Measurements from ENCODE around the gene TBX18. TPM values are rescaled to one million over a fixed set of nuclear protein-coding genes. Genes with fewer than 3 reads are reported as not detected.

Gene TBX18
- total RNA-seq, 2 experiments from 2014 or later, result not detected

GRCh38 chr6:84653027-84653551 is 111.3 kb downstream of the TBX18 start:
- Histone ChIP-seq H3K4me2 (ENCODE audit: low read length) (no peak overlapping the region), H3K36me3 (ENCODE audit: insufficient read depth, low read length) (no peaks in the 10 kb centered on the region), H3K4me3 (ENCODE audit: low read depth, low read length, poor library complexity, severe bottlenecking) (no peak overlapping the region), H3K9me3 (ENCODE audit: low read length) (no peaks in the 10 kb centered on the region), H4K20me1 (ENCODE audit: insufficient read depth, low read length) (no peaks in the 10 kb centered on the region), H3K4me1 (ENCODE audit: insufficient read depth, low read length, poor library complexity, severe bottlenecking) (no peaks in the 10 kb centered on the region), H3K79me2 (ENCODE audit: insufficient read depth, low read depth, low read length) (no peaks in the 10 kb centered on the region), H3K27ac (ENCODE audit: low read depth, low read length, poor library complexity, severe bottlenecking) (no peak overlapping the region), H3K9me2 (ENCODE audit: insufficient read depth, low read length) (no peaks in the 10 kb centered on the region), H2AFZ (ENCODE audit: low read length) (no peak overlapping the region)
- CTCF ChIA-PET (ENCODE audit: unreplicated experiment), result no interaction called here
- no peak for DNase-seq (ENCODE audit: low spot score)
- BruUV-seq (replicated peaks), result no TSS peak
- no peak for TF ChIP-seq CTCF (conservative IDR thresholded peaks at IDR 0.05; ENCODE audit: low read length)
- TF ChIP-seq EZH2phosphoT487 (IDR thresholded peaks at IDR 0.05; ENCODE audit: borderline replicate concordance, low read depth, low read length), result no peak
- POLR2A ChIA-PET, result no interaction called here
- intact Hi-C loops (cut with micrococcal nuclease; ENCODE audit: unreplicated experiment), result no loop called here

- no peak for DNase-seq (ENCODE audit: low spot score)
- Histone ChIP-seq H4K20me1 (ENCODE audit: insufficient read depth, low read length) (no peaks in the 10 kb centered on the region), H3K79me2 (ENCODE audit: insufficient read depth, low read depth, low read length) (no peaks in the 10 kb centered on the region), H2AFZ (ENCODE audit: low read length) (no peak overlapping the region), H3K4me2 (ENCODE audit: low read length) (no peak overlapping the region), H3K9me3 (ENCODE audit: low read length) (no peaks in the 10 kb centered on the region), H3K36me3 (ENCODE audit: insufficient read depth, low read length) (no peaks in the 10 kb centered on the region), H3K4me1 (ENCODE audit: insufficient read depth, low read length, poor library complexity, severe bottlenecking) (no peaks in the 10 kb centered on the region), H3K4me3 (ENCODE audit: low read depth, low read length, poor library complexity, severe bottlenecking) (no peak overlapping the region), H3K27ac (ENCODE audit: low read depth, low read length, poor library complexity, severe bottlenecking) (no peak overlapping the region), H3K9me2 (ENCODE audit: insufficient read depth, low read length) (no peaks in the 10 kb centered on the region)
- POLR2A ChIA-PET, result interaction anchor here (0.6 kb wide), 1 partner anchor 579 kb away, joined by 3 read pairs; no protein-coding TSS in a partner anchor
- BruUV-seq (replicated peaks), result no TSS peak
- intact Hi-C loops (cut with micrococcal nuclease; ENCODE audit: unreplicated experiment), result no loop called here
- CTCF ChIA-PET (ENCODE audit: unreplicated experiment), result no interaction called here
- TF ChIP-seq CTCF (conservative IDR thresholded peaks at IDR 0.05; ENCODE audit: low read length) (no peak), EZH2phosphoT487 (IDR thresholded peaks at IDR 0.05; ENCODE audit: borderline replicate concordance, low read depth, low read length) (no peak)
Observed at GRCh38 chr6:84652356-84653026, 111.9 kb downstream of the TBX18 start.

- Histone ChIP-seq H3K4me1 (ENCODE audit: insufficient read depth, low read length, poor library complexity, severe bottlenecking) (no peaks in the 10 kb centered on the region), H2AFZ (ENCODE audit: low read length) (no peak overlapping the region), H3K79me2 (ENCODE audit: insufficient read depth, low read depth, low read length) (no peaks in the 10 kb centered on the region), H4K20me1 (ENCODE audit: insufficient read depth, low read length) (no peaks in the 10 kb centered on the region), H3K27ac (ENCODE audit: low read depth, low read length, poor library complexity, severe bottlenecking) (no peak overlapping the region), H3K9me3 (ENCODE audit: low read length) (no peaks in the 10 kb centered on the region), H3K9me2 (ENCODE audit: insufficient read depth, low read length) (no peaks in the 10 kb centered on the region), H3K36me3 (ENCODE audit: insufficient read depth, low read length) (no peaks in the 10 kb centered on the region), H3K4me3 (ENCODE audit: low read depth, low read length, poor library complexity, severe bottlenecking) (no peak overlapping the region), H3K4me2 (ENCODE audit: low read length) (no peak overlapping the region)
- intact Hi-C loops (cut with micrococcal nuclease; ENCODE audit: unreplicated experiment), result no loop called here
- TF ChIP-seq EZH2phosphoT487 (IDR thresholded peaks at IDR 0.05; ENCODE audit: borderline replicate concordance, low read depth, low read length), result no peak
- TF ChIP-seq CTCF (conservative IDR thresholded peaks at IDR 0.05; ENCODE audit: low read length), result no peak
- ChIA-PET POLR2A (no interaction called here), CTCF (ENCODE audit: unreplicated experiment) (no interaction called here)
- DNase-seq (ENCODE audit: low spot score), result no peak
- no TSS peak for BruUV-seq (replicated peaks)
Observed at GRCh38 chr6:84651583-84651982, 112.8 kb downstream of the TBX18 start.
